HepG2 (cell line): ENCODE results near the gene TMBIM1. TPM values are rescaled to one million over a fixed set of nuclear protein-coding genes. Genes with fewer than 3 reads are reported as not detected.

Source experiments
- ARNT ChIP-seq: fragments of 450-650 bp; IDR thresholded peaks from 2 replicates; pipeline ENCODE4 v1.6.1; 2017
- BRCA1 ChIP-seq: sonication (generic); formaldehyde crosslinking; IDR thresholded peaks from 2 replicates; pipeline ENCODE4 v1.4.0; 2020; ENCODE audit warnings: missing genetic modification reagents
- HIVEP1 ChIP-seq: sonication (generic); formaldehyde crosslinking; IDR thresholded peaks from 2 replicates; pipeline ENCODE4 v1.4.0; 2020; ENCODE audit warnings: mild to moderate bottlenecking, missing genetic modification reagents
- IRF9 ChIP-seq: sonication (generic); formaldehyde crosslinking; IDR thresholded peaks from 2 replicates; pipeline ENCODE4 v1.8.0; 2022; ENCODE audit warnings: missing genetic modification reagents, mild to moderate bottlenecking, borderline replicate concordance
- PBX3 ChIP-seq: sonication (generic); formaldehyde crosslinking; IDR thresholded peaks from 2 replicates; pipeline ENCODE4 v1.8.1; 2023; ENCODE audit warnings: missing genetic modification reagents, inconsistent platforms, borderline replicate concordance
- SIN3A ChIP-seq: IDR thresholded peaks from 2 replicates; pipeline ENCODE4 v1.6.1; 2011; ENCODE audit warnings: low read depth, mild to moderate bottlenecking, control low read depth, low read length, borderline replicate concordance
- ZNF121 ChIP-seq: sonication (generic); formaldehyde crosslinking; IDR thresholded peaks from 2 replicates; pipeline ENCODE4 v1.5.0; 2020; ENCODE audit warnings: mild to moderate bottlenecking, missing genetic modification reagents
- ZNF564 ChIP-seq: sonication (generic); formaldehyde crosslinking; IDR thresholded peaks from 2 replicates; pipeline ENCODE4 v1.8.1; 2023; ENCODE audit warnings: mild to moderate bottlenecking, missing genetic modification reagents
- ZNF850 ChIP-seq: sonication (generic); formaldehyde crosslinking; conservative IDR thresholded peaks from 2 replicates; pipeline ENCODE4 v1.9.0; 2021; ENCODE audit warnings: mild to moderate bottlenecking, missing genetic modification reagents
- polyA plus RNA-seq, 8 experiments: library from polyadenylated mRNA; depleted of rRNA in 3 of 8; stranded (reverse) in 7 of 8; unstranded in 1 of 8; fragments of >200 nt; fragmentation: Illumina TruSeq in 4 of 8; extraction: Trizol in 4 of 8; gene quantifications; 2 replicates each; pipeline versions ENCODE4 v1.2.1 to v1.2.3, GENCODE V29; 2011 to 2016; ENCODE audit warnings: low read depth in 4 of 8, missing spikeins in 1 of 8, mixed read lengths in 1 of 8; ENCODE audit not compliant: insufficient read depth in 1 of 8
- total RNA-seq, 5 experiments: library from RNA; depleted of rRNA; stranded (reverse); fragments of >200 nt; fragmentation: Illumina TruSeq; extraction: Trizol; gene quantifications; 2 replicates each; pipeline ENCODE4 v1.2.3, GENCODE V29; 2016; ENCODE audit warnings: low read depth in 1 of 5
- TF ChIP-seq, protein P1 (sequence below): sonication (generic); formaldehyde crosslinking; IDR thresholded peaks from one replicate; pipeline ENCODE4 v1.5.1; 2020; ENCODE audit warnings: mild to moderate bottlenecking, missing genetic modification reagents; ENCODE audit errors: not compliant biosample characterization
- TF ChIP-seq, protein P2 (sequence below): fragments of 450-650 bp; IDR thresholded peaks from 2 replicates; pipeline ENCODE4 v1.6.1; 2016
- TF ChIP-seq, protein P3 (sequence below): IDR thresholded peaks from 2 replicates; pipeline ENCODE4 v1.6.1; 2016

The TMBIM1 gene
- total and polyA plus RNA-seq, 2 of the 13 experiments (the other 11 are each of a cell fraction or from before 2014, with no cell fraction given), result 127 to 139 TPM

GRCh38 chr2:218289639-218290315, 2.5 kb downstream of the TMBIM1 start (continued):
- TF ChIP-seq, protein P1, sequence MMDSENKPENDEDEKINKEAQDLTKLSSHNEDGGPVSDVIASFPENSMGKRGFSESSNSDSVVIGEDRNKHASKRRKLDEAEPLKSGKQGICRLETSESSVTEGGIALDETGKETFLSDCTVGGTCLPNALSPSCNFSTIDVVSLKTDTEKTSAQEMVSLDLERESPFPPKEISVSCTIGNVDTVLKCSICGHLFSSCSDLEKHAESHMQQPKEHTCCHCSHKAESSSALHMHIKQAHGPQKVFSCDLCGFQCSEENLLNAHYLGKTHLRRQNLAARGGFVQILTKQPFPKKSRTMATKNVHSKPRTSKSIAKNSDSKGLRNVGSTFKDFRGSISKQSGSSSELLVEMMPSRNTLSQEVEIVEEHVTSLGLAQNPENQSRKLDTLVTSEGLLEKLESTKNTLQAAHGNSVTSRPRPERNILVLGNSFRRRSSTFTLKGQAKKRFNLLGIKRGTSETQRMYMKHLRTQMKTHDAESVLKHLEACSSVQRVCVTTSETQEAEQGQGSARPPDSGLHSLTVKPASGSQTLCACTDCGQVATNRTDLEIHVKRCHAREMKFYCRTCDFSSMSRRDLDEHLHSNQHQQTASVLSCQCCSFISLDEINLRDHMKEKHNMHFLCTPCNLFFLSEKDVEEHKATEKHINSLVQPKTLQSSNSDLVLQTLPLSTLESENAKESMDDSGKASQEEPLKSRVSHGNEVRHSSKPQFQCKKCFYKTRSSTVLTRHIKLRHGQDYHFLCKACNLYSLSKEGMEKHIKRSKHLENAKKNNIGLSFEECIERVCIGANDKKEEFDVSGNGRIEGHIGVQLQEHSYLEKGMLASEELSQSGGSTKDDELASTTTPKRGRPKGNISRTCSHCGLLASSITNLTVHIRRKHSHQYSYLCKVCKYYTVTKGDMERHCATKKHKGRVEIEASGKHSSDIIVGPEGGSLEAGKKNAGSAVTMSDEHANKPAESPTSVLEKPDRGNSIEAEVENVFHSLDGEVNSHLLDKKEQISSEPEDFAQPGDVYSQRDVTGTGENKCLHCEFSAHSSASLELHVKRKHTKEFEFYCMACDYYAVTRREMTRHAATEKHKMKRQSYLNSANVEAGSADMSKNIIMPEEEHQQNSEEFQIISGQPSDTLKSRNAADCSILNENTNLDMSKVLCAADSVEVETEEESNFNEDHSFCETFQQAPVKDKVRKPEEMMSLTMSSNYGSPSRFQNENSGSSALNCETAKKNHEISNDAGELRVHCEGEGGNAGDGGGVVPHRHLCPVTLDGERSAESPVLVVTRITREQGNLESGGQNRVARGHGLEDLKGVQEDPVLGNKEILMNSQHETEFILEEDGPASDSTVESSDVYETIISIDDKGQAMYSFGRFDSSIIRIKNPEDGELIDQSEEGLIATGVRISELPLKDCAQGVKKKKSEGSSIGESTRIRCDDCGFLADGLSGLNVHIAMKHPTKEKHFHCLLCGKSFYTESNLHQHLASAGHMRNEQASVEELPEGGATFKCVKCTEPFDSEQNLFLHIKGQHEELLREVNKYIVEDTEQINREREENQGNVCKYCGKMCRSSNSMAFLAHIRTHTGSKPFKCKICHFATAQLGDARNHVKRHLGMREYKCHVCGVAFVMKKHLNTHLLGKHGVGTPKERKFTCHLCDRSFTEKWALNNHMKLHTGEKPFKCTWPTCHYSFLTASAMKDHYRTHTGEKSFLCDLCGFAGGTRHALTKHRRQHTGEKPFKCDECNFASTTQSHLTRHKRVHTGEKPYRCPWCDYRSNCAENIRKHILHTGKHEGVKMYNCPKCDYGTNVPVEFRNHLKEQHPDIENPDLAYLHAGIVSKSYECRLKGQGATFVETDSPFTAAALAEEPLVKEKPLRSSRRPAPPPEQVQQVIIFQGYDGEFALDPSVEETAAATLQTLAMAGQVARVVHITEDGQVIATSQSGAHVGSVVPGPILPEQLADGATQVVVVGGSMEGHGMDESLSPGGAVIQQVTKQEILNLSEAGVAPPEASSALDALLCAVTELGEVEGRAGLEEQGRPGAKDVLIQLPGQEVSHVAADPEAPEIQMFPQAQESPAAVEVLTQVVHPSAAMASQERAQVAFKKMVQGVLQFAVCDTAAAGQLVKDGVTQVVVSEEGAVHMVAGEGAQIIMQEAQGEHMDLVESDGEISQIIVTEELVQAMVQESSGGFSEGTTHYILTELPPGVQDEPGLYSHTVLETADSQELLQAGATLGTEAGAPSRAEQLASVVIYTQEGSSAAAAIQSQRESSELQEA (CRISPR knock-in tag), result peak; percentile 70
- TF ChIP-seq ZNF850 (CRISPR knock-in tag) (0 out of 2 replicates have a peak, but pooled peaks have one; percentile 77), HIVEP1 (CRISPR knock-in tag) (no peak), BRCA1 (CRISPR knock-in tag) (peak; percentile 85; the same call in 1 of the 2 replicates), ARNT (no peak), ZNF121 (CRISPR knock-in tag) (no peak), PBX3 (CRISPR knock-in tag) (no peak), SIN3A (0 out of 2 replicates have a peak, but pooled peaks have one; percentile 42), ZNF564 (CRISPR knock-in tag) (0 out of 2 replicates have a peak, but pooled peaks have one; percentile 11), IRF9 (CRISPR knock-in tag) (0 out of 2 replicates have a peak, but pooled peaks have one; percentile 22)
- TF ChIP-seq, protein P2, sequence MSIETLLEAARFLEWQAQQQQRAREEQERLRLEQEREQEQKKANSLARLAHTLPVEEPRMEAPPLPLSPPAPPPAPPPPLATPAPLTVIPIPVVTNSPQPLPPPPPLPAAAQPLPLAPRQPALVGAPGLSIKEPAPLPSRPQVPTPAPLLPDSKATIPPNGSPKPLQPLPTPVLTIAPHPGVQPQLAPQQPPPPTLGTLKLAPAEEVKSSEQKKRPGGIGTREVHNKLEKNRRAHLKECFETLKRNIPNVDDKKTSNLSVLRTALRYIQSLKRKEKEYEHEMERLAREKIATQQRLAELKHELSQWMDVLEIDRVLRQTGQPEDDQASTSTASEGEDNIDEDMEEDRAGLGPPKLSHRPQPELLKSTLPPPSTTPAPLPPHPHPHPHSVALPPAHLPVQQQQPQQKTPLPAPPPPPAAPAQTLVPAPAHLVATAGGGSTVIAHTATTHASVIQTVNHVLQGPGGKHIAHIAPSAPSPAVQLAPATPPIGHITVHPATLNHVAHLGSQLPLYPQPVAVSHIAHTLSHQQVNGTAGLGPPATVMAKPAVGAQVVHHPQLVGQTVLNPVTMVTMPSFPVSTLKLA, result peak; percentile 41; the same call in 1 of the 2 replicates
- TF ChIP-seq, protein P3, sequence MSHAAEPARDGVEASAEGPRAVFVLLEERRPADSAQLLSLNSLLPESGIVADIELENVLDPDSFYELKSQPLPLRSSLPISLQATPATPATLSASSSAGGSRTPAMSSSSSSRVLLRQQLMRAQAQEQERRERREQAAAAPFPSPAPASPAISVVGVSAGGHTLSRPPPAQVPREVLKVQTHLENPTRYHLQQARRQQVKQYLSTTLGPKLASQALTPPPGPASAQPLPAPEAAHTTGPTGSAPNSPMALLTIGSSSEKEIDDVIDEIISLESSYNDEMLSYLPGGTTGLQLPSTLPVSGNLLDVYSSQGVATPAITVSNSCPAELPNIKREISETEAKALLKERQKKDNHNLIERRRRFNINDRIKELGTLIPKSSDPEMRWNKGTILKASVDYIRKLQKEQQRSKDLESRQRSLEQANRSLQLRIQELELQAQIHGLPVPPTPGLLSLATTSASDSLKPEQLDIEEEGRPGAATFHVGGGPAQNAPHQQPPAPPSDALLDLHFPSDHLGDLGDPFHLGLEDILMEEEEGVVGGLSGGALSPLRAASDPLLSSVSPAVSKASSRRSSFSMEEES (CRISPR knock-in tag), result no peak; the same call in 1 of the 2 replicates
